ENCODE results near the gene ZNF17.
"Not testable (repeated sequence)": the region's sequence is repeated elsewhere in the genome, so short reads cannot be mapped to it uniquely, and the experiment has no call there.

ZNF17 gene

DNA sequence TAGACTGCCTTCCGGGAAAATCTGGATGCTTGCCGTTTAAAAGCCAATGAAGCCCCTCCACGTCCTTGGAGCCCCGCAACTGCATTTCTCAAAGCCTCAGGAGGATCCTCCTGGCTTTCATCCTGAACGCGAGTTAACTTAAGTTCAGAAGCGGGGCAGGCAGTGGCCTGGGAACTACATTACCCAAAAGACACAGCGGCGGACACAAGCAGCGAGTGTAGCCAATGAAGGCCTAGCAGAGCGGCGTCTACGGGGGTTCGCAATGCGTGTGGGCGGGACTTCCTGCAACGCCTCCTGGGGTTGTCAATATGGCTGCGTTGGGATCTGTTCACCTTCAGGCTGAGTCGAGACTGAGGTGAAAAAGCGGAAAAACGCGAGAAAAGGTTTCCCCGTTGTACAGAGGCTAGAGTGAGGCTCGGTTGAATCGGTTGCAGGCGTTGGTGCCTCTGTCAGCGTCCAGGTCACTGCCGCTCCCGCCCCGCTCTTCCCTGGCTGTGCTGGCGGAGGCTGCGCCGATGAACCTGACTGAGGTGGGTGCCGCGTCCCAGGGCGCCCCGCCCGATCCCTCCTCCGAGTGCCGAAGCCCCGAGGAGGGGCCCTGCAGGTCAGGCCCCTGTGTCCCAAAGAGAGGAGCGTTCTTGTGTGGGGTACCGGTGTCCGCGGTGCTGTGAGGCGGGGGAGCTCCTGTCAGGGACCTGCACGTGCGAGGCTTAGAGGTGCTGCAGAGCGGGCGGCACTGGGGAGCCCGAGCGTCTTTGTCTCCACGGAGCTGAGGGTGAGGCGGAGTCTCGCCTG, at the start of gene ZNF17:
Gene ZNF17 (plus strand): TSS at position 285 of the 795 bp plus-strand sequence. CDS start 2,455 bp downstream, outside the sequence.
- DNase-seq, result peak; percentile 93

DNA sequence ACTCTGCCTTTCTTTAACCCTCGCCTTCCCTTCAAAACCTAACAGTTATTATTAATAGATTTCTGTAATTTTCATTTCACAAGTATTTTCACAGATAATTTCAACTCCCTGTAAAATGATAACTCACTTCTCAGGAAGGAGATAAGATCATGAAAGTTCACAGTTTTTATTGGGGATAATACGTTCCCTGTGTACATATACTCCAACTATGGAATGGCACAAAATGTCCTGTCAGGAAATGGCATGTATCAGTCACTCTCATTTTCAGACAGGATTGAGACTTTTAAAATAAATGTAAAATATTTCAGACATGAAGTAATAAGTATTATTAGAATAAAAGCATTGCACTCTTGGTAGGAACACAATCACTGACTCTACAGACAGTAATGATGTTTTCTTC, 48.5 kb upstream of the ZNF17 start:
- DNase-seq, result no peak

DNA sequence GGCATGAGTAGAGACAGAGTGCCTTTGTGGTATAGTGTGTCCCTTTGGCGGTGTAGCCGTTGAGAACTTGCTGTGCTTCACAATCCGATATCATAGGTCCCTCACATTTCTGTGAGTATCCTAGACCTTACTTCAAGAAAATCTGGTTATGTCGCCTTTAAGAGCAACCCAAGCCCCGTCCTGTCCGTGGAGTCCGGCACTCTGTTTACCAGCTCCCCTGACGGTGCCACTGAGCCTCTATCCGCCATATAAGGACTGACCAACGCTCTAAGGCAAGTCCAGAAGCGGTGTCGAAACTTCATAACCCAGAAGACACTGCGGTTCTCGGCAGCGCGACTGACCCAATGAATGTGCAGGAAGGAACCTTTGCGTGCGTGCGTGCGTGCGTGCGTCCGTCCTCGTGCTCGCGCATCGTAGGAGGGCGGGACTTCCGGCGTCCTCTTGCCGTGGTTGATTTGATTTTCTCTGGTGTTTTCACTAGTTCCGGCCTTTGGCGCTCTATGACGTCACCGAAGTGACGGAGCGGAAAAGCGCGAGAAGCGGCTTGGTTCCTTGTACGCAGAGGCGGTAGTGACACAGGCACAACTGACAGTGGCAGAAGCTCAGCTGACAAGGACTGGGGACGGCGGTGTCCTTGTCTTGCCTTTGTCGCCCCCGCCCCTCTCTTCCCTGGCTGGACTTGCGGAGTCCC, 47.8 kb upstream of the ZNF17 start, which contains the start of the genes TRAPPC2B and ZNF547:
Gene TRAPPC2B (plus strand): TSS at position 555 of the 691 bp plus-strand sequence. CDS start 1,283 bp downstream, outside the sequence.
Gene ZNF547 (plus strand): TSS at position 555 of the 691 bp plus-strand sequence. CDS start 5,005 bp downstream, outside the sequence.
- DNase-seq, result peak; percentile 99

DNA sequence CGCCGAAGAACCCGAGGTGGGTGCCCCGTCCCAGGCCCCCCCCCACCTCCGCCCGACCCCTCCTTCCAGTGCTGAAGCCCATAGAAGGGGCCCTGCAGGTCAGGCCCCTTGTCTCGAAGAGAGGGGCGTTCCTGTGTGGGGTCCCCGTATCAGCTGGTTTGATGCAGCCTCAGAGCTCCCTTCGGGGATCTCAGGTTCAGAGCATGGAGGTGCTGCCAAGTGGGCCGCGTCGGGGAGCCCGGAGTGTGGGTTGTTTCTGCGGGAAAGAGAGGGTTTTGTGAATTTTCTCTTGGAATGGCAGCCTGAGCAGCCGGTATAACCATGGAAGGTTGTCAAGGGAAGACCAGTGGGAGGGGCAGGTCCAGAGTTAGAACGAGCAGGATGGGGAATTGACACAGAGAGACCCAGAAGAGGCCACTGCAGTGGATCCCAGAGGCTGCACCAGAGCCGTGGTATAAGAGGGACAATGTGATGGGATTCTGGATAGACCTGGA, 47.2 kb upstream of the ZNF17 start:
- DNase-seq, result no peak

DNA sequence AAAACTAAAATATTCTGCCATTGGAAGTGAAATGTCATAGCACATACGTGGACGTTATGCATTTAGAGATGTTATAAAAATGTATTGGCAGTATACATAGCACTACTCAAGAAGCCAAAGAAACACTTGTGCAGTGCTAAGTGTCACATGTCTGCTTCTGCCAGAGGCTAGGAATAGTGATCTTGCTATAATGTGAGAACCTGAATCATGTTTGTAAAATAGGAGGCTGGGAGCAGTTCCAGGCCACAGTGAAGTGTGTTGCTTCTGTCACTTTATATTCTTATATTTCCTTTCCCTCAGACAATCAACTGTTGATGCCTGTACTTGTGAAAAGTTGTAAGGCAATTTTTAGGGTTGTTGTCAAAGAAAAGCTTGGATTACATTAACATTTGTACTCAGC, 44.2 kb upstream of the ZNF17 start:
- DNase-seq, result no peak

DNA sequence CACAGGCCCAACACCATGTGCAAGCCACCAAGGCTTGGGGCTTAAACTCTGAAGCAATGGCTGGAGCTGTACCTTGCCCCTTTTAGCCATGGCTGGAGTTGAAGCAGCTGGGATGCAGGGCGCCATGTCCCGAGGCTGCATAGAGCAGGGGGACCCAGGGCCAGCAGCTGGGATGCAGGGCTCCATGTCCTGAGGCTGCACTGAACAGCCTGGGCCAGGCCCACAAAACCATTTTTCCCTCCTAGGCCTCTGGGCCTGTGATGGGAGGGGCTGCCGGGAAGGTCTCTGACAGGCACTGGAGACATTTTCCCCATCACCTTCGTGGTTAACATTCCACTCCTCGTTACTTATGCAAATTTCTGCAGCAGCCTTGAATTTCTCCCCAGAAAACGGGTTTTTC, 36.8 kb upstream of the ZNF17 start:
- DNase-seq, result no peak

DNA sequence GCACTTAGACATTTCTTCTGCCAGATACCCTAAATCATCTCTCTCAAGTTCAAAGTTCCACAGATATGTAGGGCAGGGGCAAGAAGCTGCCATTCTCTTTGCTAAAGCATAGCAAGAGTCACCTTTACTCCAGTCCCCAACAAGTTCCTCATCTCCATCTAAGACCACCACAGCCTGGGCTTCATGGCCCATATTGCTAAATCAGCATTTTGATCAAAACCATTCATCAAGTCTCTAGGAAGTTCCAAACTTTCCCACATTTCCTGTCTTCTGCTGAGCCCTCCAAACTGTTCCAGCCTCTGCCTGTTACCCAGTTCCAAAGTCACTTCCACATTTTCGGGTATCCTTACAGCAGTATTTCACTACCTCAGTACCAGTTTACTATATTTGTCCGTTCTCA, 36.3 kb upstream of the ZNF17 start:
- DNase-seq, result not testable (repeated sequence)

DNA sequence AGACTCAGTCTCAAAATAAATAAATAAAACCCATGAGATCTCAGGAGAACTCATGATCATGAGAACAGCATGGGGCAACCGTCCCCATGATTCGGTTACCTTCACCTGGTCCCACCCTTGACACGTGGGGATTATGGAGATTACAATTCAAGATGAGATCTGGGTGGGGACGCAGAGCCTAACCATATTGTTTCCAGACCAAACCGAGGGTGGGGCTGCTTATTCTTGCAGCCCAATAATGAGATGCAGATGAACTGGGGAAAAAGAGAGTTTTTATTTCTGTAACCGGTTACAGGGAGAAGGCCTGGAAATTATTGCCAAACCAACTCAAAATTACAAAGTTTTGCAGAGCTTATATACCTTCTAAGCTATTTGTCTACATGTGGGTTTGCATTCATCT, 34.8 kb upstream of the ZNF17 start:
- no peak for DNase-seq

DNA sequence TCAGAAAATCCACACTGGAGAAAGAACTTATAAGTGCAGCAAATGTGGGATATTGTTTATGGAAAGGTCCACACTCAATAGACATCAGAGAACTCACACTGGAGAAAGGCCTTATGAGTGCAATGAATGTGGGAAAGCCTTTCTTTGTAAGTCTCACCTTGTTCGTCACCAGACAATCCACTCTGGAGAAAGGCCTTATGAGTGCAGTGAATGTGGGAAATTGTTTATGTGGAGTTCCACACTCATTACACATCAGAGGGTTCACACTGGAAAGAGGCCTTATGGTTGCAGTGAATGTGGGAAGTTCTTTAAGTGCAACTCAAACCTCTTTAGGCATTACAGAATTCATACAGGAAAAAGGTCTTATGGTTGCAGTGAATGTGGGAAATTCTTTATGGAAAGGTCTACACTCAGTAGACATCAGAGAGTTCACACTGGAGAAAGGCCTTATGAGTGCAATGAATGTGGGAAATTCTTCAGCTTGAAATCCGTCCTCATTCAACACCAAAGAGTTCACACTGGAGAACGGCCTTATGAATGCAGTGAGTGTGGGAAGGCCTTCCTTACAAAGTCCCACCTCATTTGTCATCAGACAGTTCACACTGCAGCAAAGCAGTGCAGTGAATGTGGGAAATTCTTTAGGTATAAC, 33.3 kb upstream of the ZNF17 start:
- DNase-seq, result no peak

DNA sequence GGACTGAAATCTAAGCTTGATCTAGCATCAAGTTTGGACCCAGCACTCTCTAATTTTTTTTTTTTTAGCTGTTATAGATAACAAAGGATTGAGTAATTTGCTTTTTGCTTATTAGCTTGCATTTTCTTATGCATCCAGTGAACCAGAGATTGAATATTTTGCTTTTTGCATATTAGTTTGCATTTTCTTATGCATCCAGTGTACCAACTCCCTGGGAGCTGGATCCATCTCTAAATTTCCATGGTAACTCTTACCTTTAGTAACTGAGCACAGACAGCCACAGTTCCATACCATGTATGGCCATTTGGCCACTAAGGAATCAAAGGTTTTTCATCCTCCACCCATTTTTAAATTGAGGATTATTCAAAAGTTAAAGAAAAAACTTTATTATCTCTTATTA, 30.0 kb upstream of the ZNF17 start:
- no peak for DNase-seq

DNA sequence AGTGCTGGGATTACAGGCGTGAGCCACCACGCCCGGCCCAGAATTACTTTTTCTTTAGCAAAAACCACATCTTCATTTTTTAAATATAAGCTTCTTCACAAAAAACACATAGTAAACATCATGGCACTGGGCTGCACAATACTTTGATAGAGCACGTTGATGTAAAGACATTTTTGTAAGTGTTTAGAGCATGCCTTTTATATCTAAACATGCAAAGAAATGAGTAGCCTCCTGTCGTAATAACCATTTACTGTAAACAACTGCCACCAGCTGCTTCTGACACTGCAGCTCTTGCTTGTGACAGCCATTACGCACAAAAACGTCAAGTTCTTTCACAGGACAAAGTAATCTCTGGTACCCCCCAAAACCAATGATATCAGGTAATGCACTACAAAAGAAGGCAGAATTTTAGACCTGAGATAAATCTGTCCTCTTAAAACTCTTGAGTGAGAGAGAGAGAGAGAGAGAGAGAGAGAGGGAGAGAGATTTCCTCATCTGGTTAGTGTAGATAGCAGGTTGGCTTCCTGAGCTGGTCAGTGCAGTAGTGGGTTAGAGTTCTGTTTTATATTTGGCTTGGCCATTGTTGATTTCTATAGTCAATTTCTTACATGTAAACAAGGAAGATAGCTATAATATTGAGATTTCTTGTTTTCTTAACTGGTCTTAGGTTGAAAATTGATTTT, 28.0 kb upstream of the ZNF17 start:
- no peak for DNase-seq

DNA sequence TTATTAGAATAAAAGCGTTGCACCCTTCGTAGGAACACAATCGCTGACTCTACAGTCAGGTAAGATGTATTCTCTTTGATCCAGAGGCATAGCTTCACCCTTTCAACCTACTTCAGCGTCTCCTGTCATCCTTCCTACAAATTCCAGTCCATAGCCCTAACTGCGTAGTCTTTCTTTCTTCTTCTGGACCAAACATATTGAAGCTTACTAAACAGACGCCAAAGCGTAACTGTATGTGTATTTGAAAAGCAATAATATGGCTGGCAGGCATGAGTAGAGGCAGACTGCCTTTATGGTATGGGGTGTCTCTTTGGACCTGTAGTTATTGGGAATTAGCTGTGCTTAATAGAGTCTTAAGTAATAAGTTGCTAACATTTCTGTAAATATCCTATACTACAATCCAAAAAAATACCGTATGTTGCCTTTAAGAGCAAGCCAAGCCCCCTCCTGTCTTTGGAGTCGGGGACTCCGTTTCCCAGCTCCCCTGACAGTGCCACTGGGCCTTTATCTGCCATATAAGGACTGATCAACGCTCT, 21.7 kb upstream of the ZNF17 start:
- DNase-seq, result no peak

DNA sequence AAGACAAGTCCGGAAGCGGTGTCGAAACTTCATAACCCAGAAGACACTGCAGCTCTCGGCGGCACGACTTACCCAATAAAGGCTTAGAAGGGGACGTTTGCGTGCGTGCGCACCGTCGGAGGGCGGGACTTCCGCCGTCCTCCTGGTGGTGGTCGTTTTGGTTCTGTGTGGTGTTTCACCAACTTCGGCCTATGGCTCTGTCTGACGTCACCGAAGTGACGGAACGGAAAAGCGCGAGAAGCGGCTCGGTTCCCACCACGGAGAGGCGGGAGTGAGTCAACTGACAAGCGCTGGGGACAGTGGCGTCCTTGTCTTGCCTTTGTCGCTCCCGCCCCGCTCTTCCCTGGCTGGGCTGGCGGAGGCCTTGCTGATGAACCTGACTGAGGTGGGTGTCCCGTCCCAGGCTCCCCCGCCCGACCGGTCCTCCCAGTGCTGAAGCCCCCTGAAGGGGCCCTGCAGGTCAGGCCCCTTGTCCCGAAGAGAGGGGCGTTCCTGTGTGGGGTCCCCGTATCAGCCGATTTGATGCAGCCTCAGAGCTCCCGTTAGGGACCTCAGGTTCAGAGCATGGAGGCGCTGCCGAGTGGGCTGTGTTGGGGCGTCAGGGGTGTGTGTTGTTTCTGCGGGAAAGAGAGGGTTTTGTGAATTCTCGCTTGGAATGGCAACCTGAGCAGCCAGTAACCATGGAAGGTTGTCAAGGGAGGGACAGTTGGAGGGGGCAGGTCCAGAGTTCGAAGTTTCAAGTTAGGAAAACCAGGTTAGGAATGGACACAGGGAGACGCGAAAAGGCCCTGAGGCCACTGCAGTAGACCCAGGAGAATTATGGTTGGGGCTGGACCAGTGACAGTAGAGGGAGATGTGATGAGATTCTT, 21.0 kb upstream of the ZNF17 start, which contains the start of gene ZNF548:
Gene ZNF548 (plus strand): TSS at position 125 of the 869 bp plus-strand sequence. CDS start 246 bp downstream, at position 371.
- peak; percentile 98 for DNase-seq

DNA sequence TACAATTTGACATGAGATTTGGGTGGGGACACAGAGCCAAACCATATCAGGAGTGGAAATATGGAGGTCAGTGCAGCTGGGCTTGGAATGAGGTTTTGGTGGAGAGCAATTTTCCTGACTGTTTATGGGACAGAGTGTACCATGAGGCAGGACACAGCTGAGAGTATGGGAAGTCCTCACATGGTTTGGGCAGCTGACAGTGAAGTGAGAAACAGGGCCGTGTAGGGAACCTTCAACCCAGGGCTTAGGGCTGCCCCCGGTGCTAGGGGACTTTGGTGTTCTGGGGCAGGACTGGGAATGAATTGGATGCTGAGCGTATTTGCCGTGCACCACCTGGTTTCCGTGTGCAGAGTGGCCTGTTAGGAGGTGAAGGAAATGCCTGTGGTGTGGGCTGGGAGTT, 15.3 kb upstream of the ZNF17 start:
- no peak for DNase-seq

DNA sequence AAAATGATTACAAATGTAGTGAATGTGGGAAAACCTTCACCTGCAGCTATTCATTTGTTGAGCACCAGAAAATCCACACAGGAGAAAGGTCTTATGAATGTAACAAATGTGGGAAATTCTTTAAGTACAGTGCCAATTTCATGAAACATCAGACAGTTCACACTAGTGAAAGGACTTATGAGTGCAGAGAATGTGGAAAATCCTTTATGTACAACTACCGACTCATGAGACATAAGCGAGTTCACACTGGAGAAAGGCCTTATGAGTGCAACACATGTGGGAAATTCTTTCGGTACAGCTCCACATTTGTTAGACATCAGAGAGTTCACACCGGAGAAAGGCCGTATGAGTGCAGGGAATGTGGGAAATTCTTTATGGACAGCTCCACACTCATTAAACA, 12.1 kb upstream of the ZNF17 start:
- DNase-seq, result no peak

DNA sequence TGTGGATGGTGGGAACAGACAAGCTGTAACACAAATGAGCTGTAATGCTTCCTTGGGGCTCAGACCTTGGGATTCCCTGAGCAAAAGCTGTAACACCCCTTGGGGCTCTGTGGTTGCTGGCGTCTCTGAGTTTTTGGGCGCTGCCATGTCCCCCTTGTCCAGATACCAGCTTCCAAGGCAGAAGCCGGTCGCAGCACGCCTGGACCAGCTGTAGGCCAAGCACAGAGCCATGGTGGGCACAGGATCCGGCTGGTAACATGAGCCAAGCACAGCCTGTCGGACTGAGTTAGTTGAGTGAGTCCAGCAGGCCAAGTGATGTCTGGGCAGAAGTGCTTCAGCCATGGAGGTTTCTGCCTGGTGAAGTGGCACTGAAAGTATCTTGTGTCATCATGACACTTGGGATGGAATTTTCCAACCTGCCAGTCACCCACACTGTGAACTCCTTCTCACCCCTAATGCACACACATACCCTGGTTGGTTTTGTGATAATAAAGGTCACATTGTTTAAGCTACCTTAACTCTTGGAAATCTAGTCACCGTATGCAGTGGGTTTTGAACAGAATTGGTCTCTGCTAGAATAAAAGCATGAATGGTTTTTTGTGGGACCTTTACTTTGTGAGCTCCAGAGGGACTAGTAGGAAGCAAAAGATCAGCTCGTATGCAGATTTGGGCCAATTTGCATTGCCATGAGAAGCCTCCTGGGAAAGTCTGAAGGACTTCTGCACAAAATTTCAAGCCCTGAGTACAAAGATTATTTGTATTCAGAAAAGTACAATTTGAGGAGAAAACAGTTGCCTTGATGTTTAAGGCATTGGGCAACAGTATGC, 7.0 kb upstream of the ZNF17 start:
- DNase-seq, result no peak

DNA sequence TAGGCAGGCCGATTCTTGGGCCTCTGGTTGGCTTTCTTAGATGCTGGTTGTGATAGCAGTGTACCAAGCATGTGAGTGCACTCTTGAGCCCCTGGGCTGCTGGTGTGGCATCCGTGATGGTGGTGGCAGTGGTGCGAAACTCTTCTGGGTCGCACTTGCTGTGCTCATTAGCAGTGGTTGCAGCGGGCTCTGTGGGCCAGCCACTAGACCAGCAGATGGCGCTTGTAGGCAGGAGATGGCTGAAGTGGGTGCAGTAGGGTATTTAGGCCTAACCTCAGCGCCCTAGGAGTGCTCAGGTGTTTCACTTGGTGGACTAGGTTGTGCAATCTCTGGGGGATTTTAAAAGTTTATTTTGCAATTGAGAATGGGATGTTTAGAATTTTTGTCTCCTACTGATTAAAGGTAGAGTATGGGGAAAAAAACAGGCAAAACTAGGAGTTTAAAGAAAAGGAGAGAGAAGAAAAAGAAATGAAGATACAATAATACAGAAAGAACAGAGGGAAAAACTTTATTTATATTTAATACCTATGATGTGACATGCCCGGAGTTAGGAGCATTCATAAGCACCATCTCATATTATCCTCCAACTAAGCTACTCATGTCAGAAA, 4.3 kb upstream of the ZNF17 start:
- peak; percentile 80 for DNase-seq

DNA sequence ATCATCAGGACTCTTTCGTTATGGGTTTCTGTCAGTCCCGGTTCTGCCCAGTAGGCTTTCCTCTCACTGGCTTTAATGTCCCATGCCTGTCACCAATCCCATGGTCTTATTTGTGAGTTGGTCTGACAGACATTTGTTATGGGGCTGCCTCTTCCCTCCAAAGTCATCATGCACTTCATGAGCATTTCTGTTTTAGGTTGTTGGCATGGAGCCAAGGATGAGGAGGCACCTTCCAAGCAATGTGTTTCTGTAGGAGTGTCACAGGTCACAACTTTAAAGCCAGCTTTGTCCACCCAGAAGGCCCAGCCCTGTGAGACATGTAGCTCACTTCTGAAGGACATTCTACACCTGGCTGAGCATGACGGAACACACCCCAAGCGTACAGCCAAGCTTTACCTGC, 8.5 kb downstream of the ZNF17 start:
- DNase-seq, result no peak

DNA sequence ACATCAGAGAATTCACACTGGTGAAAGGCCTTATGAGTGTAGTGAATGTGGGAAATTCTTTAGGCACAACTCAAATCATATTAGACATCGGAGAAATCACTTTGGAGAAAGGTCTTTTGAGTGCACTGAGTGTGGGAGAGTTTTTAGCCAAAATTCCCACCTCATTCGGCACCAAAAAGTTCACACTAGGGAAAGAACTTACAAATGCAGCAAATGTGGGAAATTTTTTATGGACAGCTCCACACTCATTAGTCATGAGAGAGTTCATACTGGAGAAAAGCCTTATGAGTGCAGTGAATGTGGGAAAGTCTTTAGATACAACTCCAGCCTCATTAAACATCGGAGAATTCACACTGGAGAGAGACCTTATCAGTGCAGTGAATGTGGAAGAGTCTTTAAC, 10.1 kb downstream of the ZNF17 start:
- no peak for DNase-seq
